ENCODE measurements around the gene DAZL. TPM values are rescaled to one million over a fixed set of nuclear protein-coding genes. Genes with fewer than 3 reads are reported as not detected.

Gene DAZL
- total and polyA plus RNA-seq, 10 of the 15 experiments (the other 5 are each of a cell fraction or from before 2014, with no cell fraction given) = 0.04 to 0.48 (median 0.13) TPM; not detected in 1

DNA sequence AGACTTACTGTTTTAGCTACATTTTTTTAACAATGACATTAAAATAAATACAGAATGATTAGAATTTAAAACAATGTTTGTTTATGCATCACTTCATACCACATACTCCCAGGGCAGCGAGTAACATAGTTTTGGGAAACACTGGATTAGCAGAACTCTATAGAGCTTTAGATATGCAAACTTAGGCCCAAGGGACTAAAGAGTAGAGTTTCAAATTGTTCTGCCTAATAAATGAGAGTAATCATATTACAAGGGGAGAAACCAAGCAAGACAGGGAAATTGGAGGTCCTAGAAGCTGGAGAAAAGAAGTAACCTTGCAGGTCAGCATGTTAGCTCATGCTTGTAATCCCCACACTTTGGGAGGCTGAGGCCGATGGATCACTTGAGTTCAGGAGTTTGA is 3.6 kb upstream of the DAZL start:
- WGBS (ENCODE audit: insufficient coverage, insufficient replicate concordance, low lambda C conversion rate, missing lambda C conversion rate) = 48% methylated on average over 2 of the region's 2 CpGs
- FAIRE-seq (no peak), ATAC-seq (no peak), DNase-seq (ENCODE audit: low read depth, low spot score) (no peak)
- no TSS peak for BruUV-seq (replicated peaks)
- H4K20me1 ChIP-seq (ENCODE audit: control insufficient read depth, insufficient read depth) = no peaks in the 10 kb centered on the region
- no peak overlapping the region for H3K9ac ChIP-seq (ENCODE audit: control insufficient read depth, insufficient read depth, low read length)
- no peak overlapping the region for H3K27ac ChIP-seq (ENCODE audit: control insufficient read depth, insufficient read depth)
- no peak overlapping the region for H3K4me2 ChIP-seq (ENCODE audit: control insufficient read depth, insufficient read depth)
- ChIA-PET POLR2A (no interaction called here), RAD21 (ENCODE audit: unreplicated experiment) (no interaction called here), SMC1A (ENCODE audit: uncharacterized antibody, unreplicated experiment) (interaction anchor here (0.8 to 2.3 kb wide), 4 partner anchors 11 to 211 kb away, joined by 3 to 4 read pairs (median 4); no protein-coding TSS in a partner anchor), CTCF (interaction anchor here (0.6 to 4.2 kb wide), 4 partner anchors 8 to 549 kb away, joined by 3 to 24 read pairs (median 3); no protein-coding TSS in a partner anchor)
- no peak overlapping the region for H2AFZ ChIP-seq (ENCODE audit: control insufficient read depth, low read depth, low read length)
- no peak overlapping the region for H3K4me3 ChIP-seq
- H3K9me3 ChIP-seq (replicated peaks; ENCODE audit: control insufficient read depth, insufficient read depth, low read length) = no peaks in the 10 kb centered on the region
- intact Hi-C loops (cut with micrococcal nuclease; ENCODE audit: unreplicated experiment) (no loop called here), in situ Hi-C loops (cut with MboI) (loop anchor here (10.0 to 25.0 kb wide), 2 partner anchors 796 to 1228 kb away; no protein-coding TSS in a partner anchor)
- H3K36me3 ChIP-seq (ENCODE audit: control insufficient read depth in 2 of 2, insufficient read depth in 2 of 2, low read length in 1 of 2) = no peaks in the 10 kb centered on the region
- no peaks in the 10 kb centered on the region for H3K79me2 ChIP-seq (ENCODE audit: control insufficient read depth, insufficient read depth, low read length)
- H3K4me1 ChIP-seq (ENCODE audit: control insufficient read depth, insufficient read depth, low read length) = no peaks in the 10 kb centered on the region
- H3K27me3 ChIP-seq (replicated peaks in 1 of 2; ENCODE audit: control insufficient read depth in 2 of 2, insufficient read depth in 2 of 2, low read length in 1 of 2) = no peaks in the 10 kb centered on the region
- TF ChIP-seq SRF (IDR thresholded peaks at IDR 0.05; ENCODE audit: low read depth in 2 of 2, low read length in 2 of 2) (no peak), SP1 (IDR thresholded peaks at IDR 0.05; ENCODE audit: low read depth, low read length) (no peak), CHD2 (IDR thresholded peaks at IDR 0.05; ENCODE audit: borderline replicate concordance, low read depth, low read length) (no peak), ZNF24 (IDR thresholded peaks at IDR 0.05) (no peak), IRF4 (IDR thresholded peaks at IDR 0.05; ENCODE audit: low read depth, low read length) (no peak), ZNF592 (IDR thresholded peaks at IDR 0.05) (no peak), ZNF622 (IDR thresholded peaks at IDR 0.05) (no peak), ATF2 (IDR thresholded peaks at IDR 0.05; ENCODE audit: low read length) (no peak), POLR2AphosphoS5 (IDR thresholded peaks at IDR 0.05; ENCODE audit: low read length) (no peak), PRDM15 (CRISPR knock-in tag; IDR thresholded peaks at IDR 0.05) (no peak), DPF2 (IDR thresholded peaks at IDR 0.05) (no peak)
- TF ChIP-seq, protein P1, sequence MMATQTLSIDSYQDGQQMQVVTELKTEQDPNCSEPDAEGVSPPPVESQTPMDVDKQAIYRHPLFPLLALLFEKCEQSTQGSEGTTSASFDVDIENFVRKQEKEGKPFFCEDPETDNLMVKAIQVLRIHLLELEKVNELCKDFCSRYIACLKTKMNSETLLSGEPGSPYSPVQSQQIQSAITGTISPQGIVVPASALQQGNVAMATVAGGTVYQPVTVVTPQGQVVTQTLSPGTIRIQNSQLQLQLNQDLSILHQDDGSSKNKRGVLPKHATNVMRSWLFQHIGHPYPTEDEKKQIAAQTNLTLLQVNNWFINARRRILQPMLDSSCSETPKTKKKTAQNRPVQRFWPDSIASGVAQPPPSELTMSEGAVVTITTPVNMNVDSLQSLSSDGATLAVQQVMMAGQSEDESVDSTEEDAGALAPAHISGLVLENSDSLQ (IDR thresholded peaks at IDR 0.05) = no peak
- TF ChIP-seq, protein P2, sequence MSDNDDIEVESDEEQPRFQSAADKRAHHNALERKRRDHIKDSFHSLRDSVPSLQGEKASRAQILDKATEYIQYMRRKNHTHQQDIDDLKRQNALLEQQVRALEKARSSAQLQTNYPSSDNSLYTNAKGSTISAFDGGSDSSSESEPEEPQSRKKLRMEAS (IDR thresholded peaks at IDR 0.05; ENCODE audit: low read depth, low read length) = no peak
